Measurements from ENCODE around the gene MARVELD2. TPM values are rescaled to one million over a fixed set of nuclear protein-coding genes. Genes with fewer than 3 reads are reported as not detected.
A peak's percentile ranks its signal among the peaks of the same experiment; 100 is the strongest.

The MARVELD2 gene
- total RNA-seq, 1 donor from 2014 or later = 26.1 TPM

DNA sequence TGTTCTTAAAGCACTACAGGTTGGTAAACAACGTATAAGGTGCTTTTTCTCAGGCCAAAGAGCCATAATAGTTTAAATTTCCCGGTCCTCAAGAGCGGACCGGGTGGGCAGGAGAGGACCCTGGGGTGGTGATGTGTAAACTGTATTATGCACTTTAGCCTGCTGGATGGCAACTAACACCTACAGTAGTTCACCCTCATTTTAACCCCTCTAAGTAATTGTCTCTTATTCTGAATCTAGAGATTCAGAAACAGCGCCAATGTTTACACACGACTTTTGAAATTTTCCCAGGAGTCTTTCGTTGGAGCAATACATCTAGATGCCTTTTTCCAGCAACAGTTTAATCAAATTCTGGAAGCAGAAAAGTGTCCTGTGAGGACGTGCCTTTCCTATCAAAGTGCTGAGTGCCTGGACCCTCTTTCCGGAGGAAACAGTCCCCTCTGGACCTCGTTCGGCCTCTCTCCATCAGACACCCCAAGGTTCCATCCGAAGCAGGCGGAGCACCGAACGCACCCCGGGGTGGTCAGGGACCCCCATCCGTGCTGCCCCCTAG, 77.0 kb downstream of the MARVELD2 start:
- H3K27ac Mint-ChIP-seq = peak overlapping the region; percentile 95
- peaks cover 3% of the 10 kb centered on the region for H3K4me1 Mint-ChIP-seq (ENCODE audit: unreplicated experiment)
- H3K4me3 Mint-ChIP-seq = peak overlapping the region; percentile 91
- no peaks in the 10 kb centered on the region for H3K9me3 Mint-ChIP-seq
- peaks cover 61% of the 10 kb centered on the region for H3K27me3 Mint-ChIP-seq
- no peak for TF ChIP-seq CTCF (conservative IDR thresholded peaks at IDR 0.05)
- DNase-seq (ENCODE audit: extremely low spot score, unreplicated experiment) = no peak
- H3K36me3 Mint-ChIP-seq = no peaks in the 10 kb centered on the region

DNA sequence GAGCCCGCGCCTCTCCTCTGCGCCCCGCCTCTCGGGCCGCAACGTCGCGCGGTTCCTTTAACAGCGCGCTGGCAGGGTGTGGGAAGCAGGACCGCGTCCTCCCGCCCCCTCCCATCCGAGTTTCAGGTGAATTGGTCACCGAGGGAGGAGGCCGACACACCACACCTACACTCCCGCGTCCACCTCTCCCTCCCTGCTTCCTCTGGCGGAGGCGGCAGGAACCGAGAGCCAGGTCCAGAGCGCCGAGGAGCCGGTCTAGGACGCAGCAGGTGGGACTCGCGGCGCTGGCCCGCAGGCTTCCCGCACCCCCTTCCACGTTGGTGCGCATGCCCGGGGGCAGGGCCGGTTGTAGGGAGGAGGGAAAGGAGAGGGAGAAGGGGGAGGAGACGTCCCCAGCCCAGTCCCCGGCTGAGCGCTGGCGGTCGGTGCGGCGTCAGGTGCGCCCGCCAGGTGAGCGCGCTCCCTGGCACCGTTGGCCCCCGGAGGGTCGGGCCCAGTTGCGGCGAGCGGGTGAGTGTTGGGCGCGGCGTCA, 77.5 kb downstream of the MARVELD2 start, which contains the start of gene OCLN:
Gene OCLN (plus strand): TSS at position 400 of the 532 bp plus-strand sequence. CDS start 11,455 bp downstream, outside the sequence.
- no peaks in the 10 kb centered on the region for H3K9me3 Mint-ChIP-seq
- peaks cover 61% of the 10 kb centered on the region for H3K27me3 Mint-ChIP-seq
- DNase-seq (ENCODE audit: extremely low spot score, unreplicated experiment) = peak; percentile 85
- H3K4me3 Mint-ChIP-seq = peak within 1 kb of the TSS; percentile 91
- peak within 1 kb of the TSS; percentile 95 for H3K27ac Mint-ChIP-seq
- TF ChIP-seq CTCF (conservative IDR thresholded peaks at IDR 0.05) = no peak
- peaks cover 6% of the 10 kb centered on the region for H3K4me1 Mint-ChIP-seq (ENCODE audit: unreplicated experiment)
- no peaks in the 10 kb centered on the region for H3K36me3 Mint-ChIP-seq

DNA sequence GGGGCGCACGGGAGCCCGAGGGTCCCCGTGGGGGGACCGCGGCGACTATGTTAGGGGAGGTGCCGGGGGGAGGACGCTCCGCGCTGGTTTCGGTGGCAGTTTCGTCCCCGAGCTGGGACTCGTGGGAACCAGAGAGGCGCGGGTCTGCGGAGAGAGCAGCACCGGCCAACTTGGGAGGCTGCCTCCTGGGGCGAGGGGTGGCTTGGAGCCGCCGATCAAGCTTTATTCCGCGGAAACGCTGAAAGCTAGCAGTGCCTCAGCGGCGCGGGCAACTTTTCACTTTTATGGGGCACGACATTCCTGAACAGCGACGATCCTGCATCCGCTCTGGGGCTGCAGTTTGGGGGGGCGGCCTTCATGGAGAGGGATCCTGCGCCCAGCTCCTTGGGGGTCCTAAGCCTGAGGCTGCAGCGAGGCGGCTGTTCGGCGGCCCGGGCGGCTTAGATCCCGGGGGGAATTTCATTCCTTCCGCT, 78.0 kb downstream of the MARVELD2 start:
- TF ChIP-seq CTCF (conservative IDR thresholded peaks at IDR 0.05) = no peak
- peak overlapping the region; percentile 95 for H3K27ac Mint-ChIP-seq
- no peaks in the 10 kb centered on the region for H3K9me3 Mint-ChIP-seq
- no peaks in the 10 kb centered on the region for H3K36me3 Mint-ChIP-seq
- no peak for DNase-seq (ENCODE audit: extremely low spot score, unreplicated experiment)
- peak overlapping the region; percentile 91 for H3K4me3 Mint-ChIP-seq
- H3K27me3 Mint-ChIP-seq = peaks cover 61% of the 10 kb centered on the region
- peaks cover 6% of the 10 kb centered on the region for H3K4me1 Mint-ChIP-seq (ENCODE audit: unreplicated experiment)

DNA sequence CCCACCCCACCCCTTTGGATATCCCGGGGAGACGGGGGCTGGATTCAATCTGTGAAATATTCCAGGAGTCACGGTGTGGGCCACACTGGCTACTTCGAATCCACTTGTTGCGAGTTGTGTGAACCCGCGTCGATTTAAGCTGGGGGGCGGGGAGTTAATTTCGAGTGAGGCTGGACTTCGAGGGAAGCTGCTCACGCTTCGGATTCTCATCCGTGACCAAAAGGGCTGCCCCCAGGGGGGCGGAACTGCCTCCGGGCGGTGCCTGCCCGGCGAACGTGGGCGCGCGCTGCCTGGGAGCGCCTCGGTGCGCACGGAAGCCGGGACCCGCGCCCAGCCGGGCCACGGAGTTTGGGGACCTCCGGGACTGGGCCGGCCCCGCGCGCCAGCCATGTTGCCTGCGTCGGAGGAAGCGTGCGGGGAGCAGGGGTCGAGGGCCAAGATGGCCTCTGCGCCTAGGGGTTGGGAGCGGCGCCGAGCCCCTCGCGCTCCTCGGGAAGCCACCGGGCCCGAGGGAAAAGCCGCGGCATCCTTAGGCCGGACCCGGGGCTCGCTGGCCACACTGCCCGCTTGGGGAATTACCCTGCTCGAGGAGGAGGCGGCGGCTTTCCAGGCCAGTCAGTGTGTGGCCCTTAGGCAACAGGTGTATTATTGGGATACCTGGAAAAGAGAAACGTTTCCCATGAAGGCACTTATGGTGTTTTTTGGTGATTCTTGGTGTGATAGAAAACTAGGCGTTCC, 78.6 kb downstream of the MARVELD2 start:
- peak overlapping the region; percentile 95 for H3K27ac Mint-ChIP-seq
- H3K27me3 Mint-ChIP-seq = peaks cover 61% of the 10 kb centered on the region
- DNase-seq (ENCODE audit: extremely low spot score, unreplicated experiment) = peak; percentile 69
- H3K36me3 Mint-ChIP-seq = no peaks in the 10 kb centered on the region
- no peak for TF ChIP-seq CTCF (conservative IDR thresholded peaks at IDR 0.05)
- H3K9me3 Mint-ChIP-seq = no peaks in the 10 kb centered on the region
- peaks cover 6% of the 10 kb centered on the region for H3K4me1 Mint-ChIP-seq (ENCODE audit: unreplicated experiment)
- H3K4me3 Mint-ChIP-seq = peak overlapping the region; percentile 91

Other genes starting within 250 kb of the MARVELD2 start
- 66.8 and 169 TPM in 2 replicates for gene CCNB1, start 248.0 kb upstream of the MARVELD2 start, total RNA-seq (ENCODE audit: low replicate concordance)
- gene CENPH, start 225.5 kb upstream of the MARVELD2 start, total RNA-seq (ENCODE audit: low replicate concordance) = 10.2 and 27.0 TPM in 2 replicates
- gene CDK7, start 180.2 kb upstream of the MARVELD2 start, total RNA-seq (ENCODE audit: low replicate concordance) = 27.3 and 35.8 TPM in 2 replicates
- 5.5 and 6.9 TPM in 2 replicates for gene CCDC125, start 82.3 kb upstream of the MARVELD2 start, total RNA-seq (ENCODE audit: low replicate concordance)
- 29.9 and 30.8 TPM in 2 replicates for gene AK6, start 45.6 kb upstream of the MARVELD2 start, total RNA-seq (ENCODE audit: low replicate concordance)
- gene TAF9, start 45.6 kb upstream of the MARVELD2 start, total RNA-seq (ENCODE audit: low replicate concordance) = 59.9 and 60.2 TPM in 2 replicates
- gene RAD17, start 45.3 kb upstream of the MARVELD2 start, total RNA-seq (ENCODE audit: low replicate concordance) = 19.6 and 30.9 TPM in 2 replicates
- 57.5 and 135 TPM in 2 replicates for gene OCLN, start 77.7 kb downstream of the MARVELD2 start, total RNA-seq (ENCODE audit: low replicate concordance)
- 23.6 and 40.7 TPM in 2 replicates for gene GTF2H2C, start 145.1 kb downstream of the MARVELD2 start, total RNA-seq (ENCODE audit: low replicate concordance)

Measured in type B pancreatic cell (in vitro differentiated cells).